SK-N-MC (cell line): ENCODE data around the gene APOBEC2.

ENCODE experiments used
- FOXP2 ChIP-seq: optimal IDR thresholded peaks from 2 replicates; pipeline ENCODE3; 2011; ENCODE audit warnings: mild to moderate bottlenecking, moderate library complexity; ENCODE audit not compliant: insufficient read depth; ENCODE audit errors: extremely low read length, control extremely low read depth
- POLR2AphosphoS5 ChIP-seq: IDR thresholded peaks from 2 replicates; pipeline ENCODE4 v1.6.1; 2012; ENCODE audit warnings: mild to moderate bottlenecking, low read depth, low read length, borderline replicate concordance

DNA sequence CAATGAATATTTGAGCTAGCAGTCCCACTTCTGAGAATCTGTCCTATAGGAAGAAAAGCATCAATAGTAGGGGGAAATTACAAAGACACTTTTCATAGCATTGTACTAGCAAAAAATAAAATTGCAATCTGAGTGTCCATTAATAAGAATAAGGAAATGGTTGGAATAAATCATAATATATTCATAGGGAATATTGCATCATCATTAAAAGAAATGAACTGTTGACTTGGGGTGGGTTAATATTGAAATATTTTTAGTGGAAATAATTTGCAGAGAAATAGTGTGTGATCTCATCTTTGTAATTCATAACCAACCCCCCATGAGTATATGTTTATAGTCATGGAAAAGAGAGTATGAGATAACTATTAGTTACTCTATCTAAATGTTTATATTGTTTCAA lies 32.2 kb downstream of the APOBEC2 start:
- no peak for TF ChIP-seq POLR2AphosphoS5
- no peak for TF ChIP-seq FOXP2
